Stimulated activated naive CD8-positive, alpha-beta T cell treated with anti-CD3 and anti-CD28 coated beads, Interleukin-15, Interleukin-2, amounts not matched to agents 100 ng/mL and 50 ng/mL, for 24 hours (primary cell): ENCODE measurements around the gene ZNF32.

Experiments
- H3K27ac Mint-ChIP-seq: one replicate; pipeline ENCODE4 v1.8.0; 2021; ENCODE audit warnings: mild to moderate bottlenecking, mixed read lengths
- H3K27me3 Mint-ChIP-seq: one replicate; pipeline ENCODE4 v1.8.0; 2021; ENCODE audit warnings: mixed read lengths
- H3K36me3 Mint-ChIP-seq: one replicate; pipeline ENCODE4 v1.8.0; 2021; ENCODE audit warnings: low read depth, mixed read lengths
- H3K4me1 Mint-ChIP-seq: one replicate; pipeline ENCODE4 v1.8.0; 2021; ENCODE audit warnings: low read depth, mixed read lengths
- H3K4me3 Mint-ChIP-seq: one replicate; pipeline ENCODE4 v1.8.0; 2021; ENCODE audit warnings: mild to moderate bottlenecking, mixed read lengths
- H3K9me3 Mint-ChIP-seq: one replicate; pipeline ENCODE4 v1.8.0; 2021; ENCODE audit warnings: mixed read lengths

Gene ZNF32

DNA sequence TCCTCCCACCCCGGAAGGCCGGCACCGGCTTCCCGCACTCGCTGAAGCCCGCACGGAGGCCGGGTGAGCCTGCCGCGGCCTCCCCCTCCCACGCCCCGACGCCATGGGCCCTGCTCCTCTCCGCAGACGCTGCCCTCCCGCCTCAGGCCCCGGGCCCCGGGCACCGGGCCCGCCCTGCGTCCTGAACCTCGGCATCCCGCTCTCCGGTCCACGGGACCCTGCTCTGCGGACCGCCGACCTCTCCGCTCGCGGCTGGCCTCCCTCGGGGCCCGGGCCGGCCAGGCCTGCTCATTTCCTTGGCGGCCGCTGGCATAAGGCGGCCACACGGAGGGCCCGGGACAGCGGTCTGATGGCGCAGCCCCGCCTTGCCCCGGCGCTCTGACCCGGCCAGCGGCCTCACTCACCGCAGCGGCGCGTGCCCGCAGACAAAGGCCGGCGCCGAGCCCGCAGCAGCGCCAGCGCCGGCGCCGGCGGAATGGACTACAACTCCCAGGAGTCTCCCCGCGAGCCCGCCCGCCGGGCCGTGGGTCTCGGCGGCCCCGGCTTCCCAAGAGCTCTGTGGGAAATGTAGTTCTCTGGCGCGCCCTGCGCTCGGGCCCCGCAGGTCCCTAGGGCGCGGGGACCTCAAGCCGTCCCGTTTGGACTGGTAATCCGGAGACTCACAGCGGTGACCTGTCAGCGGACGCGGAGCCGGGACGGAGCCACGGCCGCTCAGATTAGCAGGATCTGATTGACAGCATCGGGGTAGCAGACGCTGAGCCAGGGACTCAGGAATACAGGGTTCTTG is at the start of gene ZNF32:
TSS of gene ZNF32 (minus strand) at position 484 of the 787 bp plus-strand sequence. CDS start 2,748 bp downstream, outside the sequence.
- Mint-ChIP-seq H3K27me3 (no peaks in the 10 kb centered on the region), H3K4me3 (peak within 1 kb of the TSS; percentile 87), H3K4me1 (peaks cover 14% of the 10 kb centered on the region), H3K36me3 (peaks cover 41% of the 10 kb centered on the region), H3K27ac (peak within 1 kb of the TSS; percentile 91), H3K9me3 (peaks cover 26% of the 10 kb centered on the region)

- no peaks in the 10 kb centered on the region for H3K4me1 Mint-ChIP-seq
- H3K27ac Mint-ChIP-seq = no peak overlapping the region
- no peak overlapping the region for H3K4me3 Mint-ChIP-seq
- no peaks in the 10 kb centered on the region for H3K36me3 Mint-ChIP-seq
- H3K27me3 Mint-ChIP-seq = peaks cover 9% of the 10 kb centered on the region
- no peaks in the 10 kb centered on the region for H3K9me3 Mint-ChIP-seq
Observed at GRCh38 chr10:43698156-43698555, 49.5 kb upstream of the ZNF32 start.

- no peak overlapping the region for H3K27ac Mint-ChIP-seq
- H3K27me3 Mint-ChIP-seq = peaks cover 19% of the 10 kb centered on the region
- no peaks in the 10 kb centered on the region for H3K36me3 Mint-ChIP-seq
- no peaks in the 10 kb centered on the region for H3K9me3 Mint-ChIP-seq
- no peak overlapping the region for H3K4me3 Mint-ChIP-seq
- no peaks in the 10 kb centered on the region for H3K4me1 Mint-ChIP-seq
Observed at GRCh38 chr10:43696909-43697483, 48.3 kb upstream of the ZNF32 start.

DNA sequence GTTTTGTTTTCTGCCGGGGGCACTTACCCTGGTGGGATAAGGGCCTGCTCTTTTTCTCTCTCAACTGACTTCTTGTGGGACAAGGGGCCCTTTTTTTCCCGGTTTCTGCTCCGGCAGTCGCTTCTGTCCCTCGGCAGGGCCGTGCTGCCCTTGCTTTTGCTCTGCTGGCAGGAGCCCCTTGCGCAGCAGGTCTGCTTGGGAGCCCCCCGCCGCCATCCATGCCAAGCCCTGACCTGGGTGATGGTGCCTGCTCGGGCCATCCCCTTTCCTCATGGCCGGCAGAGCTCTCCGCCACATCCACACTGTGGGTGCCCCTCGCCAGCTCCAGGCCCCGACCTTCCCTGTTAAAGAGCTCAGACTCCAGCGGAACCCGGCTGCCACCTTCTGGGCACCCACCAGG is 47.0 kb upstream of the ZNF32 start:
- Mint-ChIP-seq H3K27ac (no peak overlapping the region), H3K27me3 (peaks cover 29% of the 10 kb centered on the region), H3K4me3 (no peak overlapping the region), H3K36me3 (no peaks in the 10 kb centered on the region), H3K4me1 (peaks cover 3% of the 10 kb centered on the region), H3K9me3 (no peaks in the 10 kb centered on the region)

GRCh38 chr10:43695321-43695720 is 46.6 kb upstream of the ZNF32 start:
- Mint-ChIP-seq H3K4me1 (peaks cover 3% of the 10 kb centered on the region), H3K27me3 (peaks cover 33% of the 10 kb centered on the region), H3K36me3 (no peaks in the 10 kb centered on the region), H3K9me3 (no peaks in the 10 kb centered on the region), H3K27ac (no peak overlapping the region), H3K4me3 (no peak overlapping the region)

DNA sequence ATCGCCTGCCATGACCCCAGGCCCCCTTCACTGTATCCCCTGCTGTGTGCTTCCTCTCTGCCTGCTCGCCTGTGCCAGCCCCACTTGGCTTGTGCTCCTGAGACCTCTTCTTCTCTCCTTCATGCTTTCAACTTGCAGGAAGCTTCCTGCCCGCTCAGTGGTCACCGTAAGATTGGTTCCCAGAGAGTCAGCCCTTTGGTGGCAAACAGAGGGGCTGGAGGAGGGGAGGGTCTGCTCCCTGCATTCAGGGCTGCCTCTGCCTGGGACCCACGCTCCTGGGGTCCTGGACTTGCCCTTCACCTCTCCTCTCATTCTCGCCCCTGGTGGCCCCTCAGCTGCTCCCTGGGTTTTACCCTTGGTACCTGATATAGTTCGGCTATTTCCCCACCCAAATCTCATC is 45.8 kb upstream of the ZNF32 start:
- H3K27me3 Mint-ChIP-seq = peaks cover 36% of the 10 kb centered on the region
- H3K9me3 Mint-ChIP-seq = no peaks in the 10 kb centered on the region
- peaks cover 11% of the 10 kb centered on the region for H3K4me1 Mint-ChIP-seq
- H3K27ac Mint-ChIP-seq = no peak overlapping the region
- no peak overlapping the region for H3K4me3 Mint-ChIP-seq
- no peaks in the 10 kb centered on the region for H3K36me3 Mint-ChIP-seq

GRCh38 chr10:43693602-43694001 is 44.9 kb upstream of the ZNF32 start:
- Mint-ChIP-seq H3K27me3 (peaks cover 38% of the 10 kb centered on the region), H3K27ac (no peak overlapping the region), H3K4me1 (peaks cover 14% of the 10 kb centered on the region), H3K9me3 (no peaks in the 10 kb centered on the region), H3K36me3 (no peaks in the 10 kb centered on the region), H3K4me3 (no peak overlapping the region)

DNA sequence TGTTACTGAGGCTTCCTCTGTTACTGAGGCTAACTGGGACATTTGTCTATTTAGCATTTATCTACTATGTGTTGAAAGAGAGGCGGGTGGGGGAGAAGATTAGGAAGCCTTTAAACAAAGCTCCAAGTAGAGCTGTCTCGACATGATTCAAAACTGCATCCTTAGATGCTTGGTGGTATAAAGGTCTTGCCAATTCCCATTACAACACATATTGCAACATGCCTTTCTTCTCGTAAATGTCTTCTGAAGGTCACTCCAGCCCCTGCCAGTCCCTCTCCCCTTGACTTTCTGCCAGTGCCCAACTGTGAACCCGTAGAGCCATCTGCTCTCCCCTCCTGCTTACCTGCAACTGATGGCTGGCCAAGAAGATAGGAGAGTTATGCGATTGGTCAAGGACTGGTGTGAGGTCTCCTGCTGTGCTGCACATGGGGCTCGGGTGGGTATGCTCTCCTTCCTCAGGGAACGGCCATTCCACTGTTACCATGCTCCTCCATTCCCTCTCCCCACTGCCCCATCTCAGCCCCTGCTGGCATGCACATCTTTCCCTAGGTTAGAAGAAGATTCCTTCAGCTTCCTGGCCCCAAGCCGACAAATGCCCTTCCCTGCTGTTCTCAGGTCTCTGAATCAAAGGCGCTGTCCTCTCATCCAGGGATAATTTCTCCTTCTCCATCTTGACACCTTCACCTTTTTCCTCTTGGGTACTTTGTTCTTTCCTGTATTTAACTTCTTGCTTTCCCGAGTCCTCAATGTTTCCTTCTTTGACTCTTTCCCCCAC is 43.6 kb upstream of the ZNF32 start:
- Mint-ChIP-seq H3K36me3 (no peaks in the 10 kb centered on the region), H3K4me1 (peaks cover 14% of the 10 kb centered on the region), H3K27ac (no peak overlapping the region), H3K9me3 (no peaks in the 10 kb centered on the region), H3K4me3 (no peak overlapping the region), H3K27me3 (peaks cover 40% of the 10 kb centered on the region)

DNA sequence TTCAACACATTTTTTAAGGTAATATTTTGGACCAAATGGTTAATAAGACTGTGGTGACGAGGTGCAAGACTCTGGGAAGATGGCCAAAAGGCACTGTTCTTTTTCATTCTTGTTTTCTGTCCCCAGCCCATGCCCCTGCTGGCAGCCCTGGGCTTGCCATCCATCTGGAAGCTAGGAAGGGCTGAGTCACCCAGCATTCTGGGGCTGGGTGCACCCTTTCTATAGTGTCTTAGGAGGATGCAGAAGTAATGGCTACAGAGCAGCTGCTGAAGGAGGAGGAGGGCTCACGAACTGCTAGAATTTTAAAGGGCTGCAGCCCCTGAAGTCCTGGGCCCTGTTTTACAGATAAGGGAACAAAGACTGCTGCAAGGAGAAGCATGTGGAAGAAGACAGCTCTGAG is 42.8 kb upstream of the ZNF32 start:
- Mint-ChIP-seq H3K27me3 (peaks cover 40% of the 10 kb centered on the region), H3K9me3 (no peaks in the 10 kb centered on the region), H3K4me1 (peaks cover 14% of the 10 kb centered on the region), H3K4me3 (no peak overlapping the region), H3K27ac (no peak overlapping the region), H3K36me3 (no peaks in the 10 kb centered on the region)

- no peaks in the 10 kb centered on the region for H3K9me3 Mint-ChIP-seq
- H3K36me3 Mint-ChIP-seq = no peaks in the 10 kb centered on the region
- peaks cover 14% of the 10 kb centered on the region for H3K4me1 Mint-ChIP-seq
- peak overlapping the region; percentile 82 for H3K4me3 Mint-ChIP-seq
- peaks cover 40% of the 10 kb centered on the region for H3K27me3 Mint-ChIP-seq
- no peak overlapping the region for H3K27ac Mint-ChIP-seq
Observed at GRCh38 chr10:43689955-43690771, 41.5 kb upstream of the ZNF32 start.

DNA sequence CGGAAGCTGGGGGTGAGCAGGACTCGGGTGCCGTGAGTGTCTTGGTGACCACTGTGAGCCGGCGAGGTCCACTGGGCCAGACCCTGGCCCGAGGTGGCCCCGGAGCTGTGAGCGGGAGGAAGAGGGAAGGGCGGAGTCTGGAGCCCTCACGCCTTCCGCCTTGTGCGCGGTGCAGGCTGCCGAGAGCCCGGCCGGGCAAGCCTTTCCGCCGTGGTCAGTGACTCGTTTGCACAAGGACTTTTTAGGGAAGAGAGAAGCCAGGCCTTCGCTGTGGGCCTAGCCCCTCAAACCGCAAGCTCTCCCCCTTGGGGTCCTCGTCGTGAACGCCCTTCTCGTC is 40.9 kb upstream of the ZNF32 start:
- peaks cover 37% of the 10 kb centered on the region for H3K27me3 Mint-ChIP-seq
- no peaks in the 10 kb centered on the region for H3K36me3 Mint-ChIP-seq
- H3K27ac Mint-ChIP-seq = peak overlapping the region; percentile 16
- H3K4me1 Mint-ChIP-seq = peaks cover 14% of the 10 kb centered on the region
- peak overlapping the region; percentile 82 for H3K4me3 Mint-ChIP-seq
- H3K9me3 Mint-ChIP-seq = no peaks in the 10 kb centered on the region

DNA sequence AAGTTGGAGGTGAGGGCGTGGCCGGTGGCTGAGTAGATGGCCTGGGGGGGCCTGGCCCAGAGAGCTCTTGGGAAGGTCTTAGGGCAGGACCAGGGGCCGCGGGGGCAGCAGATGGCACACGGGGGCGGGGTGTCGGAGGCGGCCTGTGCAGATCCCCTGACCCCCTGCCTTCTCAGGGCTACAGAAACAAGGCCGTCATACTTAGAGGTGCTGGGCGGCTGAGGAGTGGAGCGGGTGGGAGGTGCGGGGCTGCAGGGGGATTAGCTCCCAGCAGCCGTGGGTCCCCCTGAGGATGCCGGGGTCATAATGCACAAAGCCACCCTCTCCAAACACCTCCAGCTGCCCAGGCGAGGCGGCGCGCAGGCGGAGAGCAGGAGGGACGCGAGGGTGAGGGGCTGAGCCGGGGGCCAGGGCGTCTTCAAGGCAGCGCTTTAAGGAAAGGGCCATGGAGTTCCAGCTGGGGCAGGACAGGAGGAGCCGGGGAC is 40.4 kb upstream of the ZNF32 start:
- Mint-ChIP-seq H3K27me3 (peaks cover 37% of the 10 kb centered on the region), H3K4me1 (peaks cover 14% of the 10 kb centered on the region), H3K9me3 (no peaks in the 10 kb centered on the region), H3K27ac (no peak overlapping the region), H3K4me3 (peak overlapping the region; percentile 82), H3K36me3 (no peaks in the 10 kb centered on the region)

DNA sequence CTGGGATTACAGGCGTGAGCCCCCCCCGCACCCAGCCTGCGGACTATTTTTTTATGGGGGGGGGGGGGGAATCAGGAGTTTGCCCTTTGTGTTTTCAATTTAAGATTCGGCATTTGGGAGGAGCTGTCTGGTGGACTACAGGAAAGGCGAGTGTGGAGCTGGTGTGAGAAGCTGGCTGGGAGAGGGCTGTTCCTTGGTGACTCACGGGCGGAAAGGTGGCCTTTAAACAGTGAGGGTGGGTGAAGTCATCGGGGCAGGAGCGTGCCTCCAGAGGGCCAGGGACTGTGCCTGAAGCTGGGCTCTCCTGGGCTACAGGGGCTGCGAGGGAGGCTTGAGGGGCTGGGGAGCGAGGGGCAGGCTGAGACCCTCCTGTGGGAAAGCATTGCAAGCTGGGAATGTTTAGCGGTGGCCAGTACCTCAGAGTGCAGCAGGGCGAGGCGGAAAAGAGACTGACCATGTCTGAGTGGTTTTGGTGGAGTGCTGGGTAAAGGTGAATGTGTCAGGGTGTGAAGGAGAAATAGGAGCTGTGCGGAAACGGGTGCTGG is 39.7 kb upstream of the ZNF32 start:
- H3K4me1 Mint-ChIP-seq = peaks cover 14% of the 10 kb centered on the region
- no peaks in the 10 kb centered on the region for H3K9me3 Mint-ChIP-seq
- peaks cover 33% of the 10 kb centered on the region for H3K27me3 Mint-ChIP-seq
- H3K27ac Mint-ChIP-seq = no peak overlapping the region
- H3K4me3 Mint-ChIP-seq = peak overlapping the region; percentile 18
- H3K36me3 Mint-ChIP-seq = no peaks in the 10 kb centered on the region

DNA sequence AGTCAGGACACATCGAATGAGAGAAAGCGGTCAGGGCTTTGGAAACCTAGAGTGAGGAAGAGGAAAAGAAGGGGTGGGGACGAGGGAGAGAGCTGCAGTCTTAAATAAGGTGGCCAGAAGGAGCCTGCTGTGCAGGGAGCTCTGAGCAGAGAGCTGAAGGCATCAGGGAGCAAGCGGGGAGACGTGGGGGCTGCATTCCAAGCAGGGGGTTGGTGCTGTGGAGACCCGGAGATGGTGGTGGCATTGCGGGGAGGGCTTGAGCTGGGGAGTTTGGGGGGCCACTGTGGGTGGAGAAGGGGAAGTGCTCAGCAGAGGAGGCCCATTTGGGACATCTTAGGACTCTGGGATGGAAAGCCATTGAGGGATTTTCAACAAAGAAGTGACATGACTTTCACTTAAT is 38.7 kb upstream of the ZNF32 start:
- H3K9me3 Mint-ChIP-seq = no peaks in the 10 kb centered on the region
- no peak overlapping the region for H3K27ac Mint-ChIP-seq
- H3K27me3 Mint-ChIP-seq = peaks cover 31% of the 10 kb centered on the region
- no peaks in the 10 kb centered on the region for H3K36me3 Mint-ChIP-seq
- no peak overlapping the region for H3K4me3 Mint-ChIP-seq
- peaks cover 14% of the 10 kb centered on the region for H3K4me1 Mint-ChIP-seq
